Left ventricle myocardium inferior (tissue), 1 donor: Measurements from ENCODE around the gene MYOF. TPM values are rescaled to one million over a fixed set of nuclear protein-coding genes. Genes with fewer than 3 reads are reported as not detected.
A peak's percentile ranks its signal among the peaks of the same experiment; 100 is the strongest.
"Not testable (repeated sequence)": the region's sequence is repeated elsewhere in the genome, so short reads cannot be mapped to it uniquely, and the experiment has no call there.

ENCODE experiments used
- DNase-seq: peaks from one replicate; pipeline ENCODE4 v3.0.0-alpha.2; 2020
- H3K27ac ChIP-seq: fragments of 200-600 bp; replicated peaks from 2 replicates; pipeline ENCODE4 v1.8.0; 2021
- H3K27me3 ChIP-seq: fragments of 200-600 bp; 2 replicates; pipeline ENCODE4 v1.8.0; 2021; ENCODE audit warnings: low read depth
- H3K36me3 ChIP-seq: fragments of 200-600 bp; 2 replicates; pipeline ENCODE4 v1.8.0; 2021
- H3K4me1 ChIP-seq: fragments of 200-600 bp; 2 replicates; pipeline ENCODE4 v1.8.0; 2021
- H3K4me3 ChIP-seq: fragments of 200-600 bp; 2 replicates; pipeline ENCODE4 v1.8.0; 2021; ENCODE audit warnings: mild to moderate bottlenecking, moderate library complexity
- H3K9me3 ChIP-seq: fragments of 200-600 bp; replicated peaks from 2 replicates; pipeline ENCODE4 v1.8.0; 2021
- intact Hi-C: fragments of 100-400 bp; cut with micrococcal nuclease; formaldehyde crosslinking; loops from one replicate; pipeline ENCODE4 v1.11.0; 2022
- total RNA-seq: library from RNA; stranded (reverse); fragmentation: NEBNext Ultra II Directional; extraction: Animal tissue kit (Norgen Biotek cat#: 25700); gene quantifications from one replicate; pipeline ENCODE4 v1.2.1, GENCODE V29; 2021
- TF ChIP-seq, protein P1 (sequence below): fragments of 200-600 bp; IDR thresholded peaks from 2 replicates; pipeline ENCODE4 v1.8.0; 2021; ENCODE audit warnings: antibody characterized with exemption, mild to moderate bottlenecking, borderline replicate concordance
- donor health status: DM: no; HTN: yes; CAD: no; lungs with severe emphysema.

MYOF gene
- total RNA-seq, 1 donor from 2014 or later, result 43.6 TPM

DNA sequence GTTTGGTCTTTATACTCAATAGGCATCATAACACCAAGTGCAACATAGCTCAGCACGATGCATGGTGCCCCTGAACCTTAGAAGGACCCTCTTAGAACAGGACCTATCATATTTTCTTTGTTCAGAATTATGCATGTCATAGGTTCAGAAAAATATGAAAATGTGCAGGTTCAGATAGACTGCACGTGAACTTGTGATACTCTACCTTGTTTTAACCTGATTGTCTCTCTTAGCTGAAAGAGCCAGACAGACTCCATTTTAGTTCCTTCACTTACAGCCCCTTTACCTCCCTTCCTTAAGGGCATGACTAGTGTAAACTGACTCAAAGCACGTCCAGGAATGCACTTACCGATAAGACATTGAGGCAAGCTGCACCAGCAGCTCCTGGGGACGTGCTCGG, 35.1 kb downstream of the MYOF start:
- H3K4me3 ChIP-seq, result no peak overlapping the region
- H3K4me1 ChIP-seq, result peaks cover 36% of the 10 kb centered on the region
- DNase-seq, result no peak
- H3K27me3 ChIP-seq, result no peaks in the 10 kb centered on the region
- no peaks in the 10 kb centered on the region for H3K9me3 ChIP-seq
- TF ChIP-seq, protein P1, sequence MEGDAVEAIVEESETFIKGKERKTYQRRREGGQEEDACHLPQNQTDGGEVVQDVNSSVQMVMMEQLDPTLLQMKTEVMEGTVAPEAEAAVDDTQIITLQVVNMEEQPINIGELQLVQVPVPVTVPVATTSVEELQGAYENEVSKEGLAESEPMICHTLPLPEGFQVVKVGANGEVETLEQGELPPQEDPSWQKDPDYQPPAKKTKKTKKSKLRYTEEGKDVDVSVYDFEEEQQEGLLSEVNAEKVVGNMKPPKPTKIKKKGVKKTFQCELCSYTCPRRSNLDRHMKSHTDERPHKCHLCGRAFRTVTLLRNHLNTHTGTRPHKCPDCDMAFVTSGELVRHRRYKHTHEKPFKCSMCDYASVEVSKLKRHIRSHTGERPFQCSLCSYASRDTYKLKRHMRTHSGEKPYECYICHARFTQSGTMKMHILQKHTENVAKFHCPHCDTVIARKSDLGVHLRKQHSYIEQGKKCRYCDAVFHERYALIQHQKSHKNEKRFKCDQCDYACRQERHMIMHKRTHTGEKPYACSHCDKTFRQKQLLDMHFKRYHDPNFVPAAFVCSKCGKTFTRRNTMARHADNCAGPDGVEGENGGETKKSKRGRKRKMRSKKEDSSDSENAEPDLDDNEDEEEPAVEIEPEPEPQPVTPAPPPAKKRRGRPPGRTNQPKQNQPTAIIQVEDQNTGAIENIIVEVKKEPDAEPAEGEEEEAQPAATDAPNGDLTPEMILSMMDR, result no peak
- H3K36me3 ChIP-seq, result peaks cover 17% of the 10 kb centered on the region
- no peak overlapping the region for H3K27ac ChIP-seq
- intact Hi-C loops, result no loop called here

DNA sequence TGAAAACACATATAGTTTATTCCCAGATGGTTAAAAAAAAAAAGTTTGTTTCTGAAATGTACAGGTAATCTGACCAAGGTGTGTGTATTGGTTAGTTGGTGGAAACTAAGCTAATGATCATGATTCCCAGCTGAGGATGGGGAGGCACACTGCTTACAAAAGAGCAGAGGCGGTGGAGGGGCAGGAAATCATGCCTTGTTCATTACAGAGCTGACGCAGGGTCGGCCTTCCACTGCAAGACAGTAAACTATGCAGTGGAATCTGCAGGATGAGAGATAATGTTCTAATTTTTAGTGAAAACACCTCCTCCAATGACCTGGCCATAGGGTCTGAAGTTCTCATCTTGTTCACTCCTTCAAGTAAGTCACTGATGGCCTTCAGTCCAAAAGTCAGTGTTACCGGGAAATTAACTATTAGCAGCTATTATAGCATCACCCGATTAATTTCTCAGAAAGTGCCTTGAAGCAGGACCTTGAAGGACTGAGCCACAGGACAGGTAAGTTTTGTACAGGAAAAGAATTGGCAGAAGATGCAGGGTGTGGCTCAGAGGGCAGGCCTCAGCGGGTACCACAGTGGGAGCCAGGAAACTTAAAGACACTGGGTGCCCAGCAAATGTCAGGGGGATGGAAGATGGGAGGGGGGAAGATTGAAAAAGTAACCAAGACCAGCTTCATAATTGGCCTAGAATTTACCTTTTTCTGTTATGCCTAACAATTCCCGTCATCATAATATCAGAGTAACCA, 36.0 kb downstream of the MYOF start:
- no peak overlapping the region for H3K4me3 ChIP-seq
- DNase-seq, result no peak
- H3K9me3 ChIP-seq, result no peaks in the 10 kb centered on the region
- intact Hi-C loops, result no loop called here
- no peaks in the 10 kb centered on the region for H3K27me3 ChIP-seq
- H3K36me3 ChIP-seq, result peaks cover 16% of the 10 kb centered on the region
- peaks cover 33% of the 10 kb centered on the region for H3K4me1 ChIP-seq
- TF ChIP-seq, protein P1, result no peak
- peak overlapping the region; percentile 69 for H3K27ac ChIP-seq

DNA sequence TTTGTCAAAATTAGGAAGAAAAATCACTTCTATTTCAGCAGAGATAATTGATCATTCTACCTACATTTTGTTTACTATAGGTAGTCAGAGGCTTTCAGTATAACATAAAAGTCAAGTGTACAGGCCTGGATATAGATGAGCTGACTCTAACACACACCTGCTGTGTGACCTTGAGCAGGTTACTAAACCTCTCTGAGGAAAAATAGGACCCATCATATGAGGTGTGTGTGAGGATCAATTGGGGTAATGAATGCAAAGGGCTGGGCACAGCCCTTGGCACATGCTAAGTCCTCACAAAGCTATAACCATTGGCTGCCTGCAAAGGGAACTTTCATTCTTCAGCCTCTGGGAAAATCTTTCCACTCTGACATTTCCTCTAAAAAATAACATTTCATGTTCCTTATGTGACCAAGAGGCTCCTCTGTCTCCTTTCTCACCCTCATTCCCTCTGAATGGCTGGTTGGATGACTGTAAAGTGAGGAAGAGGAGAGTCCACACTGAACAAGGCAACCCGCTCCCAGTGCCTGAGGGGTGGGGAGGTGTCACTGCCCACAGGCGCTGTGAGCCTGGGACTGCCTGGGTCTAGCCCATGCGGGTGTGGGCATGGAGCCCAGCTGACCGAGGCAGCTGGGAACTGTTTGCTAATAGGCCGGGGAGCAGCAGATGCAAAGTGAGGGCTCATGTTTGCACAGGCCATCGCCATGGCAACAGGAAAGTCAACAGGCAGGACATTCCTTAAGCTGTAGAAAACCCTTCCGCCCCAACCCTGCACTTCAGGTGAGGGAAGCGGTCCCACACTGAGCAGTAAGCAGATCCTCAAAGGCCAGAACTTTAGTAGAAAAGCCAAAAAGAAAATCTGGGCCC, 36.8 kb downstream of the MYOF start:
- Histone ChIP-seq H3K27me3 (no peaks in the 10 kb centered on the region), H3K36me3 (peaks cover 10% of the 10 kb centered on the region), H3K9me3 (no peaks in the 10 kb centered on the region), H3K4me3 (no peak overlapping the region), H3K4me1 (peaks cover 41% of the 10 kb centered on the region), H3K27ac (peak overlapping the region; percentile 69)
- TF ChIP-seq, protein P1, result no peak
- DNase-seq, result peak; percentile 81
- intact Hi-C loops, result no loop called here

DNA sequence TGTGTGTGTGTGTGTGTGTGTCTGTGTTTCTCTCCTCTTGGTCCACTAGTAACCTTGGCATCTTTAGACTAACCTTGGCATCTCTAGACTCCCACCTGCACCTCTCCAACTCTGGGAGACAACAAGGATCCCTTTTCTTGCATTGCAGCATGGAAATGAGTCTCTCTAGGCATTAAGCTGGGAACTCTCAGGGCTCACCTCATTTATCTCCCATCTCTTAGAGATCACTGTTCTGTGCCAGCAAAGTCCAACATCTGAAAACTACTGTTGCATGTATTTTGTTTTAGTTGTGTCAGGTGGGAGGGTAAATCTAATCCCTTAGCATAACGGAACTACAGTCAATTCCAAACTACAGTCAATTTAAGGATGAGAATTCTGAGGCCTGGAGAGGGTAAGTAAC, 38.7 kb downstream of the MYOF start:
- TF ChIP-seq, protein P1, result no peak
- H3K4me3 ChIP-seq, result no peak overlapping the region
- H3K4me1 ChIP-seq, result peaks cover 53% of the 10 kb centered on the region
- no peak for DNase-seq
- no peaks in the 10 kb centered on the region for H3K27me3 ChIP-seq
- H3K27ac ChIP-seq, result peak overlapping the region; percentile 15
- intact Hi-C loops, result no loop called here
- H3K36me3 ChIP-seq, result no peaks in the 10 kb centered on the region
- no peaks in the 10 kb centered on the region for H3K9me3 ChIP-seq

DNA sequence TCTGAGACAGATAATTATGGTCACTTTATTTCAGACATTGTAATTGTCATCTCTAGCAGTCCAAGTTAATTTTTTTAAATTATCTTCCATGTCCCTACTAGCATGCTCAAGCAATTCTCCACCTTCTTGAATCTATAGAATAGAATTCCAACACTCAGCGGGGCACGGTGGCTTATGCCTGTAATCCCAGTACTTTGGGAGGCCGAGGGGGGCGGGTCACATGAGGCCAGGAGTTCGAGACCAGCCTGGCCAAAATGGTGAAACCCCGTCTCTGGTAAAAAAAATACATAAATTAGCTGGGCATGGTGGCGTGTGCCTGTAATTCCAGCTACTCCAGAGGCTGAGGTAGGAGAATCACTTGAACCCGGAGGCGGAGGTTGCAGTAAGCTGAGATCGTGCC, 39.4 kb downstream of the MYOF start:
- H3K27me3 ChIP-seq, H3K9me3 ChIP-seq, H3K4me3 ChIP-seq, H3K36me3 ChIP-seq, intact Hi-C loops, DNase-seq: not testable (repeated sequence)
- Histone ChIP-seq H3K27ac (peak overlapping the region; percentile 2), H3K4me1 (peaks cover 61% of the 10 kb centered on the region)

DNA sequence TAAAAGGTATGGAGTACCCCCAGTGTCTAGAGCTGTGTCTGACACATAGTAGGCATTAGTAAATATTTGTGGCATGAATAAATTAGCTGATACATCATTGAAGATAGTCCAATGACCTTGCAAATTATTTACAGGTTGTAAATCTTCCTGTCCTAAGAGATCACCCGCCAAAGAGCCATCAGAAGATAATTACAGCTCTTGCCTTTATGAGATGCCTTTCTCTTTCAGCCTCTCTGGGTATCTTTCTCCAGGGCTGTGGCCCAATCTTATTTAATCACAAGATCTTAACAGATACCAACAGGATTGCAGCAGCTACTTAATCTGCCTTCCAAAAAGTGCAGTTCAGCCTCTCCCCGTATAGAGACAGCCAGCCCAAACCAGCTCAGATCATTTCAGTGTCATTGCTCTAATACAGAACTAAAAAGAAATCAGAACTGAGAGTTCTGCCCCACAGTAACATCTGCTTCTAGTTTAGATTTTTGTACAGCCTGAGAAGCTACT, 41.5 kb downstream of the MYOF start:
- TF ChIP-seq, protein P1, result no peak
- peaks cover 74% of the 10 kb centered on the region for H3K4me1 ChIP-seq
- no peak for DNase-seq
- intact Hi-C loops, result no loop called here
- no peaks in the 10 kb centered on the region for H3K36me3 ChIP-seq
- no peaks in the 10 kb centered on the region for H3K9me3 ChIP-seq
- no peak overlapping the region for H3K4me3 ChIP-seq
- peak overlapping the region; percentile 55 for H3K27ac ChIP-seq
- no peaks in the 10 kb centered on the region for H3K27me3 ChIP-seq
